ENCODE measurements around the gene OR2T11. TPM values are rescaled to one million over a fixed set of nuclear protein-coding genes. Genes with fewer than 3 reads are reported as not detected.

Gene OR2T11
- total RNA-seq, 1 donor = not detected

DNA sequence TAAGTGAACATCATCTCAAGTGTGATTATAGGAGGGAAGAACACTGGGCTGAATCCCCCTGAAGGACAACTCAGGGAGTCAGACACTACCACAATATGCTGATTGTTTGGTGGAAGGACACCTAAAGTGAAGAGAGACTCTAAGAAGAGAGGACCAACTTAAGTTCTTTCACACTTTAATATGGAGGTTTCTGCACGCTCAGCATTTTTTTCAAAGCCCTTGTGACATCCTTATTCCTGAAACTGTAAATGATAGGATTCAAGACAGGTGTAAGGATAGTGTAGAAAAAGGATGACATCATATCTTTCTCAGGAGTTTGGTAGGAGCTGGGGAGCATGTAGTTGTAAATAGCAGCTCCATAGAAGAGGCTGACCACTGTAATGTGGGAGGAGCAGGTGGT, 42.2 kb downstream of the OR2T11 start:
- H3K9me3 ChIP-seq (ENCODE audit: low read depth, low read length) = no peaks in the 10 kb centered on the region
- H4K20me1 ChIP-seq (ENCODE audit: insufficient read depth, low read length) = no peaks in the 10 kb centered on the region
- H3K27ac ChIP-seq (ENCODE audit: low read depth, low read length) = no peak overlapping the region
- H3K4me1 ChIP-seq (ENCODE audit: insufficient read depth, low read length) = no peaks in the 10 kb centered on the region
- TF ChIP-seq, protein P1, sequence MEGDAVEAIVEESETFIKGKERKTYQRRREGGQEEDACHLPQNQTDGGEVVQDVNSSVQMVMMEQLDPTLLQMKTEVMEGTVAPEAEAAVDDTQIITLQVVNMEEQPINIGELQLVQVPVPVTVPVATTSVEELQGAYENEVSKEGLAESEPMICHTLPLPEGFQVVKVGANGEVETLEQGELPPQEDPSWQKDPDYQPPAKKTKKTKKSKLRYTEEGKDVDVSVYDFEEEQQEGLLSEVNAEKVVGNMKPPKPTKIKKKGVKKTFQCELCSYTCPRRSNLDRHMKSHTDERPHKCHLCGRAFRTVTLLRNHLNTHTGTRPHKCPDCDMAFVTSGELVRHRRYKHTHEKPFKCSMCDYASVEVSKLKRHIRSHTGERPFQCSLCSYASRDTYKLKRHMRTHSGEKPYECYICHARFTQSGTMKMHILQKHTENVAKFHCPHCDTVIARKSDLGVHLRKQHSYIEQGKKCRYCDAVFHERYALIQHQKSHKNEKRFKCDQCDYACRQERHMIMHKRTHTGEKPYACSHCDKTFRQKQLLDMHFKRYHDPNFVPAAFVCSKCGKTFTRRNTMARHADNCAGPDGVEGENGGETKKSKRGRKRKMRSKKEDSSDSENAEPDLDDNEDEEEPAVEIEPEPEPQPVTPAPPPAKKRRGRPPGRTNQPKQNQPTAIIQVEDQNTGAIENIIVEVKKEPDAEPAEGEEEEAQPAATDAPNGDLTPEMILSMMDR (IDR thresholded peaks at IDR 0.05; ENCODE audit: extremely low read depth, low read depth, low read length) = no peak
- no peaks in the 10 kb centered on the region for H3K36me3 ChIP-seq (ENCODE audit: insufficient read depth, low read length)
- no peaks in the 10 kb centered on the region for H3K27me3 ChIP-seq (ENCODE audit: insufficient read depth, low read length)
- H3K79me2 ChIP-seq (ENCODE audit: insufficient read depth, low read length) = no peaks in the 10 kb centered on the region
- no peak overlapping the region for H2AFZ ChIP-seq (ENCODE audit: low read length)
- no peak overlapping the region for H3K4me2 ChIP-seq (ENCODE audit: insufficient read depth, low read length)
- H3K4me3 ChIP-seq (ENCODE audit: insufficient read depth, low read length) = no peak overlapping the region
- no peak for DNase-seq (ENCODE audit: insufficient read length, low spot score, missing footprints)

DNA sequence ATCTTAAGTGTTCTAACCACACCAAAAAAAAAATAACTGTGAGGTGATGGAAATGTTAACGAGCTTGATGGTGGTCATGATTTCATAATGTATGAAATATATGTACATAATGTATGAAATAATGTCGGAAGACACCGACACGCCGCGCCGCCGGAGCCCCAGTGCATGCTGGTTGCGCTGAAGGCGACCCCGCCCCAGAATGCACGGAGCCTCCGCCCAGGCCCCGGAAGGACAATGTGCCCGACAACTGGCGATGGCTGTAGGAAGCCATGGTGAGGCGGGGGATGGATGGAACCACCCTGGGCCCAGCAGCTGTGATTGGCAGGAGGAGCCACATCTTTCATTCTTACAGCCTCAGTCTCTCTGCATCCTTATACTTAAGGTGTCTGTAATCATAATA, 44.8 kb downstream of the OR2T11 start:
- no peak overlapping the region for H3K27ac ChIP-seq (ENCODE audit: low read depth, low read length)
- H3K4me3 ChIP-seq (ENCODE audit: insufficient read depth, low read length) = no peak overlapping the region
- no peak overlapping the region for H3K4me2 ChIP-seq (ENCODE audit: insufficient read depth, low read length)
- no peak overlapping the region for H2AFZ ChIP-seq (ENCODE audit: low read length)
- no peaks in the 10 kb centered on the region for H3K4me1 ChIP-seq (ENCODE audit: insufficient read depth, low read length)
- TF ChIP-seq, protein P1 (IDR thresholded peaks at IDR 0.05; ENCODE audit: extremely low read depth, low read depth, low read length) = no peak
- H3K79me2 ChIP-seq (ENCODE audit: insufficient read depth, low read length) = no peaks in the 10 kb centered on the region
- no peaks in the 10 kb centered on the region for H3K36me3 ChIP-seq (ENCODE audit: insufficient read depth, low read length)
- H3K27me3 ChIP-seq (ENCODE audit: insufficient read depth, low read length) = no peaks in the 10 kb centered on the region
- no peak for DNase-seq (ENCODE audit: insufficient read length, low spot score, missing footprints)
- H3K9me3 ChIP-seq (ENCODE audit: low read depth, low read length) = no peaks in the 10 kb centered on the region
- no peaks in the 10 kb centered on the region for H4K20me1 ChIP-seq (ENCODE audit: insufficient read depth, low read length)

DNA sequence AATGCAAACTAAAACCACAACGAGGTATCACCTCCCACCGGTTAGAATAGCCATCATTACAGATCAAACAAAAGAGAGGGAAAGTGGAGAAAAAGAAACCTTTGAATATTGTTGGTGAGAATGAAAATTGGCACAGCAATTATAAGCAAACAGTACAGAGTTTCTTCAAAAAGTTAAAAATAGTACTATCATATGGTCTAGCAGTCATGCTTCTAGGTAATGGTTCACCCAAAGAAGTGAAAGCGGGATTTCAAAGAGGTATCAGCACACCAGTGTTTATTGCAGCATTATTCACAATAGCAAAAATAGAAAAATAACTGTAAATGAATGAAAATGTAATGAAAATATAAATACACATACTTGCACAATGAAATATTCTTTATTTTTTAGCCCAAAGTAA, 45.6 kb downstream of the OR2T11 start:
- H3K4me1 ChIP-seq (ENCODE audit: insufficient read depth, low read length) = no peaks in the 10 kb centered on the region
- H3K4me2 ChIP-seq (ENCODE audit: insufficient read depth, low read length) = no peak overlapping the region
- no peak overlapping the region for H3K4me3 ChIP-seq (ENCODE audit: insufficient read depth, low read length)
- no peak overlapping the region for H2AFZ ChIP-seq (ENCODE audit: low read length)
- no peaks in the 10 kb centered on the region for H4K20me1 ChIP-seq (ENCODE audit: insufficient read depth, low read length)
- no peaks in the 10 kb centered on the region for H3K27me3 ChIP-seq (ENCODE audit: insufficient read depth, low read length)
- no peak overlapping the region for H3K27ac ChIP-seq (ENCODE audit: low read depth, low read length)
- no peaks in the 10 kb centered on the region for H3K79me2 ChIP-seq (ENCODE audit: insufficient read depth, low read length)
- TF ChIP-seq, protein P1 (IDR thresholded peaks at IDR 0.05; ENCODE audit: extremely low read depth, low read depth, low read length) = no peak
- DNase-seq (ENCODE audit: insufficient read length, low spot score, missing footprints) = peak; percentile 13
- H3K9me3 ChIP-seq (ENCODE audit: low read depth, low read length) = no peaks in the 10 kb centered on the region
- H3K36me3 ChIP-seq (ENCODE audit: insufficient read depth, low read length) = no peaks in the 10 kb centered on the region

DNA sequence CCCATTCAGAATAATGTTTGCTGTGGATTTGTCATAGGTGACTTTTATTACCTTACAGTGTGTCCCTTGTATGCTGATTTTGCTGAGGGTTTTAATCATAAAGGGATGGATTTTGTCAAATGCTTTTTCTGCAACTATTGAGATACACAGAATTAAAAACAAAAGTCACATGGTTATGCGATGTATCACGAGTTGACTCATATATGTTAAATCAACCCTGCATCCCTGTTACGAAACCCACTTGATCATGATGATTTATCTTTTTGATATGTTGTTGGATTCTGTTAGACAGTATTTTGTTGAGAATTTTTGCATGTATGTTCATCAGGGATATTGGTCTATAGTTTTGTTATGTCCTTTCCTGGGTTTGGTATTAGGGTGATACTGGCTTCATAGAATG, 49.6 kb downstream of the OR2T11 start:
- Histone ChIP-seq H3K79me2 (ENCODE audit: insufficient read depth, low read length) (no peaks in the 10 kb centered on the region), H3K4me2 (ENCODE audit: insufficient read depth, low read length) (no peak overlapping the region), H3K36me3 (ENCODE audit: insufficient read depth, low read length) (no peaks in the 10 kb centered on the region), H3K4me1 (ENCODE audit: insufficient read depth, low read length) (no peaks in the 10 kb centered on the region), H3K9me3 (ENCODE audit: low read depth, low read length) (no peaks in the 10 kb centered on the region), H3K27me3 (ENCODE audit: insufficient read depth, low read length) (no peaks in the 10 kb centered on the region), H3K4me3 (ENCODE audit: insufficient read depth, low read length) (no peak overlapping the region), H2AFZ (ENCODE audit: low read length) (no peak overlapping the region), H3K27ac (ENCODE audit: low read depth, low read length) (no peak overlapping the region), H4K20me1 (ENCODE audit: insufficient read depth, low read length) (no peaks in the 10 kb centered on the region)
- TF ChIP-seq, protein P1 (IDR thresholded peaks at IDR 0.05; ENCODE audit: extremely low read depth, low read depth, low read length) = no peak
- DNase-seq (ENCODE audit: insufficient read length, low spot score, missing footprints) = no peak
